K562 (cell line): ENCODE data around the gene CCT8L2. TPM values are rescaled to one million over a fixed set of nuclear protein-coding genes. Genes with fewer than 3 reads are reported as not detected.
"Not testable (repeated sequence)": the region's sequence is repeated elsewhere in the genome, so short reads cannot be mapped to it uniquely, and the experiment has no call there.

Experiments used
- ARID3B ChIP-seq: fragments of 250-450 bp; sonication (Bioruptor Pico); IDR thresholded peaks from 2 replicates; pipeline ENCODE4 v1.4.0; 2020; ENCODE audit warnings: borderline replicate concordance
- BRCA1 ChIP-seq, 2 experiments: fragments of 450-650 bp in 1 of 2; sonication (generic) in 1 of 2; formaldehyde crosslinking in 1 of 2; IDR thresholded peaks; 2 replicates each; pipeline versions ENCODE4 v1.5.0 to v1.6.1; 2017 to 2020; ENCODE audit warnings: mild to moderate bottlenecking in 1 of 2, missing genetic modification reagents in 1 of 2
- CTCF ChIP-seq, 3 experiments: IDR thresholded peaks in 2 of 3; conservative IDR thresholded peaks in 1 of 3; 2 replicates each; pipeline ENCODE4 v1.5.1; 2011 to 2012; ENCODE audit warnings: low read length in 3 of 3, mild to moderate bottlenecking in 3 of 3, control low read depth in 2 of 3, improper control_type of control experiment in 1 of 3, inconsistent platforms in 1 of 3, low read depth in 1 of 3, mixed read lengths in 1 of 3, moderate library complexity in 1 of 3; ENCODE audit not compliant: insufficient read depth in 2 of 3
- ETV6 ChIP-seq, 3 experiments: fragments of 150-350 bp in 1 of 3; sonication (generic) in 1 of 3; formaldehyde crosslinking in 1 of 3; IDR thresholded peaks; 2 replicates each; pipeline versions ENCODE4 v1.6.1 to v1.8.0; 2014 to 2022; ENCODE audit warnings: borderline replicate concordance in 2 of 3, low read depth in 2 of 3, antibody characterized with exemption in 1 of 3, low read length in 1 of 3, mild to moderate bottlenecking in 1 of 3, missing genetic modification reagents in 1 of 3
- MEIS2 ChIP-seq: fragments of 450-650 bp; IDR thresholded peaks from 2 replicates; pipeline ENCODE4 v1.6.1; 2014; ENCODE audit warnings: mild to moderate bottlenecking; ENCODE audit not compliant: partially characterized antibody
- NONO ChIP-seq, 2 experiments: fragments of 200-400 bp in 1 of 2; fragments of 450-650 bp in 1 of 2; formaldehyde crosslinking in 1 of 2; IDR thresholded peaks; 2 replicates each; pipeline ENCODE4 v1.6.1; 2017; ENCODE audit warnings: low read depth in 2 of 2, mild to moderate bottlenecking in 2 of 2, moderate library complexity in 2 of 2, low read length in 1 of 2
- NR4A1 ChIP-seq, 2 experiments: fragments of 250-450 bp in 1 of 2; fragments of 450-650 bp in 1 of 2; sonication (Bioruptor Pico) in 1 of 2; IDR thresholded peaks; 2 replicates each; pipeline versions ENCODE4 v1.4.0 to v1.6.1; 2016 to 2020; ENCODE audit warnings: mild to moderate bottlenecking in 2 of 2, missing compliant biosample characterization in 1 of 2, missing genetic modification characterization in 1 of 2, moderate library complexity in 1 of 2
- RBM14 ChIP-seq: fragments of 200-400 bp; formaldehyde crosslinking; IDR thresholded peaks from 2 replicates; pipeline ENCODE4 v1.6.1; 2018; ENCODE audit warnings: low read depth, mild to moderate bottlenecking, low read length, moderate library complexity, borderline replicate concordance; ENCODE audit not compliant: insufficient read depth
- RERE ChIP-seq: sonication (generic); formaldehyde crosslinking; IDR thresholded peaks from 2 replicates; pipeline ENCODE4 v1.8.0; 2023; ENCODE audit warnings: missing genetic modification reagents, mild to moderate bottlenecking, borderline replicate concordance
- SMARCE1 ChIP-seq: fragments of 450-650 bp; IDR thresholded peaks from 2 replicates; pipeline ENCODE4 v1.7.1; 2016; ENCODE audit warnings: mild to moderate bottlenecking
- SMC3 ChIP-seq: conservative IDR thresholded peaks from 2 replicates; pipeline ENCODE4 v1.6.1; 2011; ENCODE audit warnings: low read depth, low read length, improper control_type of control experiment; ENCODE audit not compliant: insufficient read depth
- SOX6 ChIP-seq: fragments of 450-650 bp; IDR thresholded peaks from 2 replicates; pipeline ENCODE4 v1.6.1; 2014; ENCODE audit warnings: mild to moderate bottlenecking
- SREBF1 ChIP-seq: fragments of 150-350 bp; IDR thresholded peaks from 2 replicates; pipeline ENCODE4 v1.6.1; 2014; ENCODE audit warnings: antibody characterized with exemption, low read depth, low read length, borderline replicate concordance
- ZFP36 ChIP-seq: fragments of 150-350 bp; IDR thresholded peaks from 2 replicates; pipeline ENCODE4 v1.6.1; 2018; ENCODE audit warnings: low read length, low read depth; ENCODE audit not compliant: partially characterized antibody
- ZNF445 ChIP-seq: fragments of 250-450 bp; sonication (Bioruptor Pico); IDR thresholded peaks from 2 replicates; pipeline ENCODE4 v1.4.0; 2020; ENCODE audit warnings: low read depth, mild to moderate bottlenecking, moderate library complexity
- polyA plus RNA-seq, 8 experiments: library from polyadenylated mRNA; depleted of rRNA in 4 of 8; stranded (reverse) in 5 of 8; unstranded in 3 of 8; fragments of >200 nt; fragmentation: Nextera tagmentation in 2 of 8; fragmentation: Illumina TruSeq in 1 of 8; extraction: Ambion mirVana in 2 of 8; extraction: Trizol in 1 of 8; gene quantifications; 2 replicates each; pipeline versions ENCODE4 v1.2.1 to v1.2.3, GENCODE V29; 2011 to 2014; ENCODE audit warnings: inconsistent platforms in 1 of 8, missing spikeins in 1 of 8
- total RNA-seq, 7 experiments: library from RNA; depleted of rRNA in 6 of 7; stranded (reverse); fragments of >200 nt in 6 of 7; fragmentation: Illumina TruSeq in 2 of 7; extraction: Trizol in 2 of 7; gene quantifications; 2 replicates each; pipeline versions ENCODE4 v1.2.1 to v1.2.3, GENCODE V29; 2011 to 2021; ENCODE audit warnings: low replicate concordance in 1 of 7

CCT8L2 gene
- total and polyA plus RNA-seq, 9 of the 15 experiments (the other 6 are each of a cell fraction or from before 2014, with no cell fraction given), result 0.13 TPM; not detected in 8

DNA sequence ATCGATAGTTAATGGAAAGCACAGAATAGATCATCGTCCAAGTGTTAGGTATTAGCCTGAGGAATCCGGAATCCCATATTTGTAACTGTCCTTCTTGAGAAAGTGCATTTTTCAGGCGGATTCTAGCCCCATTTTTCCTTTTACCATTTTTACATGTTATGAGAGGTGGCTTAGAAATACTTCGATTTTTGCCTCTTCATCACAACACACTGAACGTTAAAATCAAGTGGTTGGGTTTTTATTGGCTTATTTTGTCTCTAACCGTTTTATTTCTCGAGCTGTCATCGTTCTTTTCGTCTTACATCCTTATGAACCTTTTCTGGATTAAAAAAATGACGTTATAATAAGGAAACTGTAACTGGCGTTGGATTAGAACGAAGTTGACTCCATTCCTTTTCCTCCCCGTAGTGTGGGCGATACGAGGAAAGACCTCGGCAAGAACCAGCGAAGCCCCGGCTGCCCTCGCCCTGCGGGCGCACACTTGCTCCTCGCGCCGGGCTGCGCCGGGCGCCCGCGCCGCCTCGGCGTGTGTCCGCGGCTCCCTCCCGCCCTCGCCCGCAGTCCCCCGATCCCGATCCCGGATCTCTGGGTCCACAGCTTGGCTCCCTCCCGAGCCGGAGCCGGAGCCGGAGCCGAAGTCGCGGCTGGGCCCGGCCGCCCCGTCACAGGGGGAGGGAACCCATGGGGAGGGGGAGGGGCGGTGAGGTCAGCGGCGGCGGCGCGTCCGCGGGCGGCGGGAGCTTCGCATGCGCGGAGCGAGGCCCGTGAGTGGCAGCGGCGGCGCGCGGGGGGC lies 8.2 kb upstream of the CCT8L2 start (continued):
- TF ChIP-seq CTCF (IDR thresholded peaks at IDR 0.05 in 2 of 3, conservative IDR thresholded peaks at IDR 0.05 in 1 of 3; ENCODE audit: insufficient read depth in 2 of 3, low read depth in 1 of 3, low read length in 3 of 3), result peak in 1 of 3 experiments; percentile 19; a peak in 1 of 6 replicates
- 0 out of 2 replicates have a peak, but pooled peaks have one; percentile 30 for TF ChIP-seq SMC3
- peak; percentile 75 for TF ChIP-seq SMARCE1
- peak; percentile 72 for TF ChIP-seq ZNF445 (CRISPR knock-in tag)
- peak in 1 of 2 experiments; percentile 96; a peak in 2 of 4 replicates for TF ChIP-seq NONO (IDR thresholded peaks at IDR 0.05; ENCODE audit: low read depth in 2 of 2, low read length in 1 of 2)
- TF ChIP-seq ZFP36, result peak; percentile 51
- peak; percentile 98 for TF ChIP-seq NR4A1 (CRISPR knock-in tag; IDR thresholded peaks at IDR 0.05)
- TF ChIP-seq NR4A1 (tag; IDR thresholded peaks at IDR 0.05), result 0 out of 2 replicates have a peak, but pooled peaks have one; percentile 21
- peak; percentile 94 for TF ChIP-seq ARID3B
- not testable (repeated sequence) for TF ChIP-seq BRCA1 (IDR thresholded peaks at IDR 0.05); ETV6 (IDR thresholded peaks at IDR 0.05; ENCODE audit: borderline replicate concordance in 1 of 2, low read depth in 2 of 2, low read length in 1 of 2)
- TF ChIP-seq BRCA1 (CRISPR knock-in tag; IDR thresholded peaks at IDR 0.05), result peak; percentile 87; the same call in 1 of the 2 replicates
- 0 out of 2 replicates have a peak, but pooled peaks have one; percentile 54 for TF ChIP-seq SREBF1
- 0 out of 2 replicates have a peak, but pooled peaks have one; percentile 79 for TF ChIP-seq RBM14
- TF ChIP-seq MEIS2, result peak; percentile 7
- peak; percentile 84; the same call in 1 of the 2 replicates for TF ChIP-seq ETV6 (CRISPR knock-in tag; IDR thresholded peaks at IDR 0.05; ENCODE audit: borderline replicate concordance)
- peak; percentile 67; the same call in 1 of the 2 replicates for TF ChIP-seq RERE (CRISPR knock-in tag)
- peak; percentile 82 for TF ChIP-seq SOX6
